H9 (cell line): ENCODE measurements around the gene MAGI1. TPM values are rescaled to one million over a fixed set of nuclear protein-coding genes. Genes with fewer than 3 reads are reported as not detected.

ENCODE experiments used
- DNase-seq: peaks from one replicate; pipeline ENCODE4 v3.0.0-alpha.2; 2017
- H2AFZ ChIP-seq: one replicate; pipeline ENCODE4 v1.6.1; 2013; ENCODE audit warnings: mild to moderate bottlenecking, low read length, control low read depth, moderate library complexity
- H2AK5ac ChIP-seq: 2 replicates; pipeline ENCODE4 v1.6.1; 2013; ENCODE audit warnings: low read length, control low read depth, mixed read lengths; ENCODE audit not compliant: insufficient read length
- H2BK120ac ChIP-seq: one replicate; pipeline ENCODE4 v1.6.1; 2013; ENCODE audit warnings: low read depth, mild to moderate bottlenecking, low read length, control low read depth, inconsistent platforms; ENCODE audit not compliant: poor library complexity, severe bottlenecking
- H2BK12ac ChIP-seq: 2 replicates; pipeline ENCODE4 v1.6.1; 2013; ENCODE audit warnings: low read length, control low read depth, mixed read lengths, low read depth; ENCODE audit not compliant: insufficient read length
- H2BK15ac ChIP-seq: 2 replicates; pipeline ENCODE4 v1.6.1; 2013; ENCODE audit warnings: low read depth, low read length, control low read depth
- H2BK20ac ChIP-seq: one replicate; pipeline ENCODE4 v1.6.1; 2013; ENCODE audit warnings: low read depth, mild to moderate bottlenecking, low read length, control low read depth, inconsistent platforms; ENCODE audit not compliant: poor library complexity, severe bottlenecking
- H2BK5ac ChIP-seq: 2 replicates; pipeline ENCODE4 v1.6.1; 2013; ENCODE audit warnings: low read length, control low read depth, mixed read lengths; ENCODE audit not compliant: insufficient read length
- H3K14ac ChIP-seq: 2 replicates; pipeline ENCODE4 v1.6.1; 2013; ENCODE audit warnings: low read length, control low read depth; ENCODE audit not compliant: insufficient read depth
- H3K18ac ChIP-seq: 2 replicates; pipeline ENCODE4 v1.6.1; 2013; ENCODE audit warnings: low read depth, mild to moderate bottlenecking, mixed read lengths, low read length, control low read depth; ENCODE audit not compliant: insufficient read length
- H3K23ac ChIP-seq: 2 replicates; pipeline ENCODE4 v1.6.1; 2013; ENCODE audit warnings: low read length, control low read depth, mixed read lengths, low read depth; ENCODE audit not compliant: insufficient read length
- H3K23me2 ChIP-seq: 2 replicates; pipeline ENCODE4 v1.6.1; 2013; ENCODE audit warnings: low read depth, mild to moderate bottlenecking, mixed read lengths, low read length, control low read depth; ENCODE audit not compliant: insufficient read length, poor library complexity, severe bottlenecking
- H3K27ac ChIP-seq: 2 replicates; pipeline ENCODE4 v1.5.1; 2013; ENCODE audit warnings: low read length, control low read depth, mixed read lengths, low read depth; ENCODE audit not compliant: insufficient read length
- H3K27me3 ChIP-seq: 2 replicates; pipeline ENCODE4 v1.6.1; 2013; ENCODE audit warnings: low read length, control low read depth, inconsistent platforms; ENCODE audit not compliant: insufficient read depth
- H3K4ac ChIP-seq: 2 replicates; pipeline ENCODE4 v1.6.1; 2013; ENCODE audit warnings: low read depth, mild to moderate bottlenecking, control low read depth, inconsistent platforms, low read length, moderate library complexity
- H3K4me1 ChIP-seq: 2 replicates; pipeline ENCODE4 v1.6.1; 2013; ENCODE audit warnings: low read length, control low read depth, inconsistent platforms; ENCODE audit not compliant: insufficient read depth
- H3K4me2 ChIP-seq: 2 replicates; pipeline ENCODE4 v1.6.1; 2013; ENCODE audit warnings: low read length, control low read depth, mixed read lengths; ENCODE audit not compliant: insufficient read length, insufficient read depth
- H3K56ac ChIP-seq: 2 replicates; pipeline ENCODE4 v1.6.1; 2013; ENCODE audit warnings: low read depth, mild to moderate bottlenecking, mixed read lengths, low read length, control low read depth; ENCODE audit not compliant: insufficient read length
- H3K79me1 ChIP-seq: 2 replicates; pipeline ENCODE4 v1.6.1; 2013; ENCODE audit warnings: low read depth, mild to moderate bottlenecking, moderate library complexity, low read length, control low read depth, inconsistent platforms; ENCODE audit not compliant: insufficient read depth, poor library complexity, severe bottlenecking
- H3K79me2 ChIP-seq: 2 replicates; pipeline ENCODE4 v1.6.1; 2013; ENCODE audit warnings: low read length, control low read depth, inconsistent platforms; ENCODE audit not compliant: insufficient read depth
- H3K9ac ChIP-seq: 2 replicates; pipeline ENCODE4 v1.6.1; 2013; ENCODE audit warnings: low read length, control low read depth, mixed read lengths; ENCODE audit not compliant: insufficient read length; ENCODE audit errors: extremely low read depth
- H3K9me3 ChIP-seq: one replicate; pipeline ENCODE4 v1.6.1; 2013; ENCODE audit warnings: low read depth, low read length, inconsistent platforms; ENCODE audit not compliant: control insufficient read depth
- H3T11ph ChIP-seq: one replicate; pipeline ENCODE4 v1.6.1; 2013; ENCODE audit warnings: mild to moderate bottlenecking, low read length, control low read depth, inconsistent platforms
- H4K20me1 ChIP-seq: one replicate; pipeline ENCODE4 v1.6.1; 2013; ENCODE audit not compliant: control insufficient read depth, insufficient read length, insufficient read depth
- H4K5ac ChIP-seq: 2 replicates; pipeline ENCODE4 v1.6.1; 2013; ENCODE audit warnings: low read depth, mild to moderate bottlenecking, mixed read lengths, low read length, control low read depth; ENCODE audit not compliant: insufficient read length
- H4K8ac ChIP-seq: replicated peaks from 2 replicates; pipeline ENCODE4 v1.6.1; 2013; ENCODE audit warnings: low read length, control low read depth, mixed read lengths, low read depth; ENCODE audit not compliant: insufficient read length
- H4K91ac ChIP-seq: 2 replicates; pipeline ENCODE4 v1.6.1; 2013; ENCODE audit warnings: low read depth, mild to moderate bottlenecking, moderate library complexity, mixed read lengths, low read length, control low read depth; ENCODE audit not compliant: insufficient read length
- H3K27ac Mint-ChIP-seq, 3 experiments: 2 replicates in 2 of 3; 3 replicates in 1 of 3; pipeline ENCODE4 v1.8.0; 2020 to 2021; ENCODE audit warnings: mixed read lengths in 3 of 3, mild to moderate bottlenecking in 1 of 3, moderate library complexity in 1 of 3
- H3K27me3 Mint-ChIP-seq: 2 replicates; pipeline ENCODE4 v1.8.0; 2021; ENCODE audit warnings: low read depth, mild to moderate bottlenecking, moderate library complexity, mixed read lengths
- H3K36me3 Mint-ChIP-seq, 3 experiments: 2 replicates in 2 of 3; 3 replicates in 1 of 3; pipeline ENCODE4 v1.8.0; 2020 to 2021; ENCODE audit warnings: low read depth in 3 of 3, mixed read lengths in 3 of 3; ENCODE audit not compliant: insufficient read depth in 1 of 3
- H3K4me1 Mint-ChIP-seq, 2 experiments: 2 replicates each; pipeline ENCODE4 v1.8.0; 2020; ENCODE audit warnings: mixed read lengths in 2 of 2
- H3K4me3 Mint-ChIP-seq, 2 experiments: 2 replicates in 1 of 2; 3 replicates in 1 of 2; pipeline ENCODE4 v1.8.0; 2020 to 2021; ENCODE audit warnings: mild to moderate bottlenecking in 2 of 2, mixed read lengths in 2 of 2, moderate library complexity in 1 of 2
- H3K9me3 Mint-ChIP-seq, 2 experiments: 2 replicates in 1 of 2; 3 replicates in 1 of 2; pipeline ENCODE4 v1.8.0; 2020; ENCODE audit warnings: mild to moderate bottlenecking in 2 of 2, mixed read lengths in 2 of 2, moderate library complexity in 1 of 2
- WGBS: extraction: QIAGEN DNeasy Blood & Tissue Kit; methylation state at CpG from one replicate; pipeline ENCODE4 v1.1.7; 2013; ENCODE audit warnings: missing lambda C conversion rate, low lambda C conversion rate, mixed read lengths; ENCODE audit not compliant: insufficient read length; ENCODE audit errors: extremely low coverage; 5-methylcytosine and 5-hydroxymethylcytosine counted together
- total RNA-seq: library from RNA; stranded (reverse); gene quantifications from 2 replicates; pipeline ENCODE4 v1.2.1, GENCODE V29; 2021
- TF ChIP-seq, protein P1 (sequence below): fragments of 200-600 bp; sonication (generic); conservative IDR thresholded peaks from 3 replicates; pipeline ENCODE4 v1.8.0; 2021; ENCODE audit warnings: antibody characterized with exemption, mild to moderate bottlenecking

MAGI1 gene
- total RNA-seq, 1 experiment from 2014 or later, result 65.7 TPM

DNA sequence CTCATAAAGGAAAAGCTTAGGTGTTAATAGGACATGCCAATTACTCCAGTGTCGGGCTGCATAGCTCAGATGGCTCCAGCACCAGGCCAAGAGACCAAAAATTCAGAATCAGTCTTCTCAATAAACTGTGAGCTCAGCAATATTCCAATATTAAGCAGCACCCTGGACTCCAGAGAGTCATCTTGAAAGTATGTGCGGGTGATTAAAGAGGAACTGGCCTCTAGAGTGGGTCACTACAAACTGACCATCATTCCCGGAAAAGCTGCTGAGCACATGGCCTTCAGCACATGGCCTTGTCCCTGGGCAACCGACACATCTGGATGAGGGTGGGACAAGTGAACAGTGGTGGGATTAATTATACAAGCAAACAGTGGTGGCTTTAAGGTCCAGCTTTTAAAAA is 59.0 kb downstream of the MAGI1 start:
- no peak overlapping the region for H2BK120ac ChIP-seq
- H3T11ph ChIP-seq, result no peak overlapping the region
- no peak overlapping the region for H4K8ac ChIP-seq
- no peak overlapping the region for H3K18ac ChIP-seq
- Mint-ChIP-seq H3K4me1 (peaks cover 13 to 18% of the 10 kb centered on the region in 2 experiments), H3K27me3 (no peaks in the 10 kb centered on the region), H3K36me3 (peaks cover 0 to 5% (median under 1%) of the 10 kb centered on the region in 3 experiments; a peak in 6 of 7 replicates), H3K27ac (peak overlapping the region in 1 of 3 experiments; percentile 44; a peak in 1 of 7 replicates), H3K4me3 (no peak overlapping the region), H3K9me3 (no peaks in the 10 kb centered on the region)
- H3K56ac ChIP-seq, result no peak overlapping the region
- TF ChIP-seq, protein P1, sequence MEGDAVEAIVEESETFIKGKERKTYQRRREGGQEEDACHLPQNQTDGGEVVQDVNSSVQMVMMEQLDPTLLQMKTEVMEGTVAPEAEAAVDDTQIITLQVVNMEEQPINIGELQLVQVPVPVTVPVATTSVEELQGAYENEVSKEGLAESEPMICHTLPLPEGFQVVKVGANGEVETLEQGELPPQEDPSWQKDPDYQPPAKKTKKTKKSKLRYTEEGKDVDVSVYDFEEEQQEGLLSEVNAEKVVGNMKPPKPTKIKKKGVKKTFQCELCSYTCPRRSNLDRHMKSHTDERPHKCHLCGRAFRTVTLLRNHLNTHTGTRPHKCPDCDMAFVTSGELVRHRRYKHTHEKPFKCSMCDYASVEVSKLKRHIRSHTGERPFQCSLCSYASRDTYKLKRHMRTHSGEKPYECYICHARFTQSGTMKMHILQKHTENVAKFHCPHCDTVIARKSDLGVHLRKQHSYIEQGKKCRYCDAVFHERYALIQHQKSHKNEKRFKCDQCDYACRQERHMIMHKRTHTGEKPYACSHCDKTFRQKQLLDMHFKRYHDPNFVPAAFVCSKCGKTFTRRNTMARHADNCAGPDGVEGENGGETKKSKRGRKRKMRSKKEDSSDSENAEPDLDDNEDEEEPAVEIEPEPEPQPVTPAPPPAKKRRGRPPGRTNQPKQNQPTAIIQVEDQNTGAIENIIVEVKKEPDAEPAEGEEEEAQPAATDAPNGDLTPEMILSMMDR, result no peak
- no peak overlapping the region for H3K14ac ChIP-seq
- no peak overlapping the region for H2BK20ac ChIP-seq
- no peak overlapping the region for H4K5ac ChIP-seq
- H3K27me3 ChIP-seq, result no peaks in the 10 kb centered on the region
- H3K9me3 ChIP-seq, result no peaks in the 10 kb centered on the region
- H3K4me1 ChIP-seq, result no peaks in the 10 kb centered on the region
- H3K9ac ChIP-seq, result no peak overlapping the region
- H3K23me2 ChIP-seq, result no peaks in the 10 kb centered on the region
- H3K4ac ChIP-seq, result no peak overlapping the region
- H3K79me2 ChIP-seq, result peaks cover 2% of the 10 kb centered on the region; the same call in 1 of the 2 replicates
- no peak overlapping the region for H2AFZ ChIP-seq
- H3K4me2 ChIP-seq, result no peak overlapping the region
- no peaks in the 10 kb centered on the region for H4K20me1 ChIP-seq
- no peak for DNase-seq
- H2AK5ac ChIP-seq, result no peak overlapping the region
- H3K23ac ChIP-seq, result no peak overlapping the region
- no peak overlapping the region for H2BK15ac ChIP-seq
- no peak overlapping the region for H2BK12ac ChIP-seq
- no peaks in the 10 kb centered on the region for H3K79me1 ChIP-seq
- no peak overlapping the region for H4K91ac ChIP-seq
- H2BK5ac ChIP-seq, result no peak overlapping the region
- no peak overlapping the region for H3K27ac ChIP-seq
- no CpG with 5 or more reads among the region's 4 CpGs for WGBS
